ENCODE measurements around the gene PRDM16. TPM values are rescaled to one million over a fixed set of nuclear protein-coding genes. Genes with fewer than 3 reads are reported as not detected.
A peak's percentile ranks its signal among the peaks of the same experiment; 100 is the strongest.

The PRDM16 gene
- total and polyA plus RNA-seq, 2 of the 13 experiments (the other 11 are each of a cell fraction or from before 2014, with no cell fraction given), result 0.15 to 0.81 TPM

DNA sequence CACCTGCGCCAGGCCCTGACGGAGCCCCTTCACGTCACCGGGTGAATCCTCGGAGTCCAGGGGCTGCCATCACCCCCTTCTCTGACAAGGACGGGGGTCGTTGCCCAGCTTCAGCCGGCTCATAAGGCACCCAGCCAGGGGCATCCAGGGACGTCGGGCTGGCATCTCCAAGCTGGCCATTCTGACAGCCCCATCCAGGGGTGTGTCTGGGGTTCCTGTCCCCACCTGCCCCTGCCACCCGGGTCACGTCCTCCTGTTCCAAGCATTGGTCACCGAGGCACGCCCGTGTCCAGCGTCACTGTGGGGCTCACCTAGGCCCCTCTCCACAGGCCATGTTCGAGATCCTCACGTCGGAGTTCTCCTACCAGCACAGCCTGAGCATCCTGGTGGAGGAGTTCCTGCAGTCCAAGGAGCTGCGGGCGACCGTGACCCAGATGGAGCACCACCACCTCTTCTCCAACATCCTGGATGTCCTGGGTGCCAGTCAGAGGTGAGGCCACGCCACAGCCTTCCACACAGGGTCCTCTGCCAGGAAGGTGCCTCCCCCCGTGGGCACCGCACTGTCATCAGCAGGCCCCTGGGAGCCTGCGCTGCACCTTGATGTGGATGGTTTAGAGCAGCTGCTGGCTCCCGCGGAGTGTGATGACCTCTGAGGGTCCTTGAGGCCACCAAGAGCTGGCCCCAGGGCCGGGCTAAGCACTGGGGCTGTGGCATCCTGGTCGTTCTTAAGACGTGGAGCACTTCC, 400.3 kb downstream of the PRDM16 start:
- FAIRE-seq, result no peak
- no peaks in the 10 kb centered on the region for H3K79me2 ChIP-seq (ENCODE audit: insufficient read depth, low read length)
- H3K9ac ChIP-seq (ENCODE audit: insufficient read depth, low read depth, low read length), result no peak overlapping the region
- intact Hi-C loops (cut with micrococcal nuclease; ENCODE audit: unreplicated experiment), result no loop called here
- no peak overlapping the region for H3K4me3 ChIP-seq (replicated peaks in 1 of 3; ENCODE audit: insufficient read depth in 1 of 3, low read depth in 2 of 3, low read length in 3 of 3)
- H3K36me3 ChIP-seq (replicated peaks in 1 of 2; ENCODE audit: control insufficient read depth in 1 of 2, insufficient read depth in 2 of 2, low read length in 2 of 2), result peaks cover 11 to 14% of the 10 kb centered on the region in 2 experiments; a peak in 4 of 5 replicates
- DNase-seq (ENCODE audit: low spot score), result no peak
- BruUV-seq (replicated peaks), result no TSS peak
- H3K4me1 ChIP-seq (ENCODE audit: insufficient read depth, low read length), result peaks cover 26% of the 10 kb centered on the region
- H2AFZ ChIP-seq (ENCODE audit: low read length), result no peak overlapping the region
- in situ Hi-C loops (cut with HindIII; ENCODE audit: extremely low pct_ligation_motif_present, low pct_unique_long_range_greater_than_20kb), result no loop called here
- WGBS (ENCODE audit: low lambda C conversion rate), result 94% methylated on average over 12 of the region's 31 CpGs
- no peaks in the 10 kb centered on the region for H4K20me1 ChIP-seq (ENCODE audit: insufficient read depth, low read length)
- no peak overlapping the region for H3K4me2 ChIP-seq (ENCODE audit: low read depth, low read length)
- POLR2A ChIA-PET, result interaction anchor here (1.9 kb wide), 1 partner anchor 12 kb away, joined by 7 read pairs; no protein-coding TSS in a partner anchor
- CTCF ChIA-PET (ENCODE audit: low intra/inter-chr PET ratio, low total read pairs), result no interaction called here
- no peaks in the 10 kb centered on the region for H3K9me3 ChIP-seq (ENCODE audit: low read length)
- no peak overlapping the region for H3K27ac ChIP-seq (ENCODE audit: extremely low read length, insufficient read depth, low read length)
- no peak for ATAC-seq
- H3K27me3 ChIP-seq (ENCODE audit: control insufficient read depth in 1 of 2, insufficient read depth in 2 of 2, low read length in 2 of 2), result no peaks in the 10 kb centered on the region
- TF ChIP-seq, protein P1, sequence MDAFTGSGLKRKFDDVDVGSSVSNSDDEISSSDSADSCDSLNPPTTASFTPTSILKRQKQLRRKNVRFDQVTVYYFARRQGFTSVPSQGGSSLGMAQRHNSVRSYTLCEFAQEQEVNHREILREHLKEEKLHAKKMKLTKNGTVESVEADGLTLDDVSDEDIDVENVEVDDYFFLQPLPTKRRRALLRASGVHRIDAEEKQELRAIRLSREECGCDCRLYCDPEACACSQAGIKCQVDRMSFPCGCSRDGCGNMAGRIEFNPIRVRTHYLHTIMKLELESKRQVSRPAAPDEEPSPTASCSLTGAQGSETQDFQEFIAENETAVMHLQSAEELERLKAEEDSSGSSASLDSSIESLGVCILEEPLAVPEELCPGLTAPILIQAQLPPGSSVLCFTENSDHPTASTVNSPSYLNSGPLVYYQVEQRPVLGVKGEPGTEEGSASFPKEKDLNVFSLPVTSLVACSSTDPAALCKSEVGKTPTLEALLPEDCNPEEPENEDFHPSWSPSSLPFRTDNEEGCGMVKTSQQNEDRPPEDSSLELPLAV (CRISPR knock-in tag; conservative IDR thresholded peaks at IDR 0.05; ENCODE audit: low read depth), result no peak
- TF ChIP-seq KLF15 (CRISPR knock-in tag; IDR thresholded peaks at IDR 0.05; ENCODE audit: borderline replicate concordance) (no peak), ZMAT3 (CRISPR knock-in tag; conservative IDR thresholded peaks at IDR 0.05) (no peak), ZNF850 (CRISPR knock-in tag; conservative IDR thresholded peaks at IDR 0.05) (no peak), RBFOX2 (IDR thresholded peaks at IDR 0.05; ENCODE audit: low read depth, low read length) (0 out of 2 replicates have a peak, but pooled peaks have one; percentile 30), KLF12 (CRISPR knock-in tag; IDR thresholded peaks at IDR 0.05; ENCODE audit: borderline replicate concordance) (no peak), CENPX (CRISPR knock-in tag; IDR thresholded peaks at IDR 0.05) (no peak)
- TF ChIP-seq, protein P2, sequence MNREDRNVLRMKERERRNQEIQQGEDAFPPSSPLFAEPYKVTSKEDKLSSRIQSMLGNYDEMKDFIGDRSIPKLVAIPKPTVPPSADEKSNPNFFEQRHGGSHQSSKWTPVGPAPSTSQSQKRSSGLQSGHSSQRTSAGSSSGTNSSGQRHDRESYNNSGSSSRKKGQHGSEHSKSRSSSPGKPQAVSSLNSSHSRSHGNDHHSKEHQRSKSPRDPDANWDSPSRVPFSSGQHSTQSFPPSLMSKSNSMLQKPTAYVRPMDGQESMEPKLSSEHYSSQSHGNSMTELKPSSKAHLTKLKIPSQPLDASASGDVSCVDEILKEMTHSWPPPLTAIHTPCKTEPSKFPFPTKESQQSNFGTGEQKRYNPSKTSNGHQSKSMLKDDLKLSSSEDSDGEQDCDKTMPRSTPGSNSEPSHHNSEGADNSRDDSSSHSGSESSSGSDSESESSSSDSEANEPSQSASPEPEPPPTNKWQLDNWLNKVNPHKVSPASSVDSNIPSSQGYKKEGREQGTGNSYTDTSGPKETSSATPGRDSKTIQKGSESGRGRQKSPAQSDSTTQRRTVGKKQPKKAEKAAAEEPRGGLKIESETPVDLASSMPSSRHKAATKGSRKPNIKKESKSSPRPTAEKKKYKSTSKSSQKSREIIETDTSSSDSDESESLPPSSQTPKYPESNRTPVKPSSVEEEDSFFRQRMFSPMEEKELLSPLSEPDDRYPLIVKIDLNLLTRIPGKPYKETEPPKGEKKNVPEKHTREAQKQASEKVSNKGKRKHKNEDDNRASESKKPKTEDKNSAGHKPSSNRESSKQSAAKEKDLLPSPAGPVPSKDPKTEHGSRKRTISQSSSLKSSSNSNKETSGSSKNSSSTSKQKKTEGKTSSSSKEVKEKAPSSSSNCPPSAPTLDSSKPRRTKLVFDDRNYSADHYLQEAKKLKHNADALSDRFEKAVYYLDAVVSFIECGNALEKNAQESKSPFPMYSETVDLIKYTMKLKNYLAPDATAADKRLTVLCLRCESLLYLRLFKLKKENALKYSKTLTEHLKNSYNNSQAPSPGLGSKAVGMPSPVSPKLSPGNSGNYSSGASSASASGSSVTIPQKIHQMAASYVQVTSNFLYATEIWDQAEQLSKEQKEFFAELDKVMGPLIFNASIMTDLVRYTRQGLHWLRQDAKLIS (CRISPR knock-in tag; IDR thresholded peaks at IDR 0.05), result no peak
- TF ChIP-seq, protein P3, sequence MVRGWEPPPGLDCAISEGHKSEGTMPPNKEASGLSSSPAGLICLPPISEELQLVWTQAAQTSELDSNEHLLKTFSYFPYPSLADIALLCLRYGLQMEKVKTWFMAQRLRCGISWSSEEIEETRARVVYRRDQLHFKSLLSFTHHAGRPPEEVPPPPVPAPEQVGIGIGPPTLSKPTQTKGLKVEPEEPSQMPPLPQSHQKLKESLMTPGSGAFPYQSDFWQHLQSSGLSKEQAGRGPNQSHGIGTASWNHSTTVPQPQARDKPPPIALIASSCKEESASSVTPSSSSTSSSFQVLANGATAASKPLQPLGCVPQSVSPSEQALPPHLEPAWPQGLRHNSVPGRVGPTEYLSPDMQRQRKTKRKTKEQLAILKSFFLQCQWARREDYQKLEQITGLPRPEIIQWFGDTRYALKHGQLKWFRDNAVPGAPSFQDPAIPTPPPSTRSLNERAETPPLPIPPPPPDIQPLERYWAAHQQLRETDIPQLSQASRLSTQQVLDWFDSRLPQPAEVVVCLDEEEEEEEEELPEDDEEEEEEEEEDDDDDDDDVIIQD (CRISPR knock-in tag; IDR thresholded peaks at IDR 0.05; ENCODE audit: low read depth), result no peak
